Effector memory CD8-positive, alpha-beta T cell (primary cell): Measurements from ENCODE around the gene HES4.
"Not testable (repeated sequence)": the region's sequence is repeated elsewhere in the genome, so short reads cannot be mapped to it uniquely, and the experiment has no call there.

Experiments
- ATAC-seq: fragments of 150-1000 bp; cut with Tn5 transposase; replicated peaks from 2 replicates; pipeline ENCODE4 v1.10.0; 2021; ENCODE audit warnings: mild to moderate bottlenecking, moderate library complexity
- DNase-seq, 3 experiments: peaks; one replicate each; pipeline ENCODE4 v3.0.0; 2021
- H3K27ac Mint-ChIP-seq, 2 donors: one replicate each; pipeline ENCODE4 v1.8.0; 2022; ENCODE audit warnings: mild to moderate bottlenecking in 2 of 2, mixed read lengths in 2 of 2, moderate library complexity in 2 of 2
- H3K27me3 Mint-ChIP-seq, 2 donors: one replicate each; pipeline ENCODE4 v1.8.0; 2022; ENCODE audit warnings: mixed read lengths in 2 of 2
- H3K36me3 Mint-ChIP-seq: one replicate; pipeline ENCODE4 v1.8.0; 2022; ENCODE audit warnings: mild to moderate bottlenecking, moderate library complexity, mixed read lengths; ENCODE audit not compliant: insufficient read depth
- H3K4me1 Mint-ChIP-seq, 2 donors: one replicate each; pipeline ENCODE4 v1.8.0; 2022; ENCODE audit warnings: low read depth in 2 of 2, mixed read lengths in 2 of 2
- H3K4me3 Mint-ChIP-seq, 2 donors: one replicate each; pipeline ENCODE4 v1.8.0; 2022; ENCODE audit warnings: mild to moderate bottlenecking in 2 of 2, mixed read lengths in 2 of 2, moderate library complexity in 2 of 2
- H3K9me3 Mint-ChIP-seq, 2 donors: one replicate each; pipeline ENCODE4 v1.8.0; 2022; ENCODE audit warnings: mixed read lengths in 2 of 2

HES4 gene

DNA sequence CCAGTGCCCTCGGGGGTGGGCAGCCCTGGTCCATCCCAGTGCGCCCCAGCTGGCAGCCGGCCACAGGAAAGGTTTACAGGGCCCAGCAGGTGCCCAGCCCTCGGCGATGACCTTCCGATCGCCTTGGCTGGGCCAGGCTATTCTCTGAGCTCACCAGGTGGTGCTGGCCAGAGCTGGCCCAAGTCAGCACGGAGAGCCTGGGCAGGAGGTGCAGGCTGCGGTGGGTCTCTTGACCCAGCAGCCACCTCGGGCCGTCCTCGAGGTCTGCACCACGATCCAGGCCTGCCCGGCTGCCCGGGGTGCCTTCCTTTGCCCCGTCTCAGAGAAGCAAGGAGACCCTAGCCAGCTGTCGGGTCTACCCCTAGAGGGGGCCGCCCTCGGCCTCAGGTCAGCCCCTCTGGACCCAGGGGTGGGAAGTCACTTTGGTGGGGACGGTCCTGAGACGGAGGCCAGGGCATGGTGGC is 18.4 kb downstream of the HES4 start:
- Mint-ChIP-seq H3K27ac (no peak overlapping the region), H3K27me3 (peaks cover 16 to 47% of the 10 kb centered on the region in 2 donors), H3K4me1 (peaks cover 0 to 3% of the 10 kb centered on the region in 2 donors), H3K9me3 (no peaks in the 10 kb centered on the region), H3K4me3 (no peak overlapping the region), H3K36me3 (peaks cover 4% of the 10 kb centered on the region)
- ATAC-seq (no peak), DNase-seq (no peak)

DNA sequence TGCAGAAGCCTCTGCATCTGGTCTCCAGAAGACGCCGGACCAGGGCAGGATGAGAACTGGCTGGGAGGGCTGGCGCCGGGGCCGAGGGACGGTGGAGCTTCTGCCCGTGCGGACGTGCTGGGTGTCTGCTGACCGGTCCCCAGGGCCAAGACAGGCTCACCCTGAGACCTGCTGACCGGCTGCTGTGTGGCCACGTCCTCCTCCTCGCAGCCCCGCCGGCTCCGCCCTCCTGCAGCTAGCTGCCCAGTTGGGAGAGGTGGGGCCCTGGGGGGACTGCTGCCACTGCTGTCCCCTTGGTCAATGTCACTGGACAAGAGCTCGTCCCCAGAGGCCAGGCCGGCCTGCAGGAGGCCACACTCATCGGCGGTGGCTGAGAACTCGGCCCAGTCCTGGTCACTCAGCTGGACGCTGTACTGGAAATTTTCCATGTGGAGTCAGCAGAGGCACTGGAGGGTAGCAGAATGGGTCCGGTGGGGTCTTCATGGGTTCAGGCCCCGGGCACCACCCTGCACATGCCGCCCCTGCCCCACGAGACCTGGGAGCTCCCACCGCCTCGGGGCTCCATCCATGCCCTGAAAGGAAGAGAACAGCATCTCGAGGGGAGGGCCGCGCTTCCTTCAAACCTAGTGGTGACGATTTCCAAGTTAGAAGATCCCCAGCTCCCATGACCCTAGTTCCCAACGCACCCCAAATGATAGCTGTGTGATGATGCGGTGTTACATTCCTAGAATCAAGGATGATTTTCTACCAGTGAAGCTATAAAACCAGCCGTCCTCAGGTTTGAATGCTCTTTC is 19.1 kb downstream of the HES4 start:
- peaks cover 3 to 5% of the 10 kb centered on the region in 2 donors for H3K4me1 Mint-ChIP-seq
- no peaks in the 10 kb centered on the region for H3K9me3 Mint-ChIP-seq
- H3K4me3 Mint-ChIP-seq = no peak overlapping the region
- H3K27ac Mint-ChIP-seq = no peak overlapping the region
- no peaks in the 10 kb centered on the region for H3K36me3 Mint-ChIP-seq
- DNase-seq (no peak), ATAC-seq (no peak)
- H3K27me3 Mint-ChIP-seq = peaks cover 13 to 44% of the 10 kb centered on the region in 2 donors

DNA sequence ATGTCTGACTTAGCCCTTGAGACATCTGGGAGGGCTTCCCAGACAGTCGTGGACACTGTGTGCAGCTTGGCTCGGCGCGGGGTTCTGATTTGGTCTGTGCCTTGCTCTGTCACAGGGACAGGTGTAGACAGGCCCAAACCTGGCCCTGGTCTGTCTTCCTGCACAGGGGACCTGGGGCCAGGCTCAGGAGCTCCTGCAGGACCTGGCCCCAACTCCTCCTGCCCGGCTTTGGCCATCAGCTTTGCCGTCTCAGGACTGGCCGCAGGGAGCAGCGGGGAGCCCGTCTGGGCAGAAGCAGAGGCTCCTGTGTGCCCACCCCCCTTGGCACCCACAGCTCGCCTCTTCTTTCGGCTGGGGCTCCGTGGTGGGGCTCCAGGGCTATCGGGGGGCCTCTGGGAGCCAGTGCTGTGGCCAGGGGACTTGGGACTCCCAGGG is 19.7 kb downstream of the HES4 start:
- H3K27me3 Mint-ChIP-seq = peaks cover 13 to 44% of the 10 kb centered on the region in 2 donors
- H3K27ac Mint-ChIP-seq = no peak overlapping the region
- H3K36me3 Mint-ChIP-seq = no peaks in the 10 kb centered on the region
- H3K9me3 Mint-ChIP-seq = no peaks in the 10 kb centered on the region
- ATAC-seq = no peak
- DNase-seq = no peak
- peaks cover 5 to 9% of the 10 kb centered on the region in 2 donors for H3K4me1 Mint-ChIP-seq
- H3K4me3 Mint-ChIP-seq = no peak overlapping the region

DNA sequence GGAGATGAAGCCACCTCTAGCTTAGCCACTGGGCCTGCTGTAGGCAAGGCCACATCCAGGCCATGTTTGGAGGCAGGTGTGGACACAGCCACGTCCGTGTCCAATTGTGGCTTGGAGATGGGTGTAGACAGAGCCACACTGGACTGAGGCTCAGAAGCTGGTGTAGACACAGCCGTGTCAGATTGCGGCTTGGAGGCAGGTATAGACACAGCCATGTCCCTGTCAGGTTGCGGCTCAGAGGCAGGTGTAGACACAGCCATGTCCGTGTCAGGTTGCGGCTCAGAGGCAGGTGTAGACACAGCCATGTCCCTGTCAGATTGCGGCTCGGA is 20.2 kb downstream of the HES4 start:
- DNase-seq (no peak), ATAC-seq (no peak)
- Mint-ChIP-seq H3K36me3 (no peaks in the 10 kb centered on the region), H3K4me1 (peaks cover 5 to 9% of the 10 kb centered on the region in 2 donors), H3K9me3 (no peaks in the 10 kb centered on the region), H3K27me3 (peaks cover 18 to 44% of the 10 kb centered on the region in 2 donors), H3K27ac (no peak overlapping the region), H3K4me3 (no peak overlapping the region)

DNA sequence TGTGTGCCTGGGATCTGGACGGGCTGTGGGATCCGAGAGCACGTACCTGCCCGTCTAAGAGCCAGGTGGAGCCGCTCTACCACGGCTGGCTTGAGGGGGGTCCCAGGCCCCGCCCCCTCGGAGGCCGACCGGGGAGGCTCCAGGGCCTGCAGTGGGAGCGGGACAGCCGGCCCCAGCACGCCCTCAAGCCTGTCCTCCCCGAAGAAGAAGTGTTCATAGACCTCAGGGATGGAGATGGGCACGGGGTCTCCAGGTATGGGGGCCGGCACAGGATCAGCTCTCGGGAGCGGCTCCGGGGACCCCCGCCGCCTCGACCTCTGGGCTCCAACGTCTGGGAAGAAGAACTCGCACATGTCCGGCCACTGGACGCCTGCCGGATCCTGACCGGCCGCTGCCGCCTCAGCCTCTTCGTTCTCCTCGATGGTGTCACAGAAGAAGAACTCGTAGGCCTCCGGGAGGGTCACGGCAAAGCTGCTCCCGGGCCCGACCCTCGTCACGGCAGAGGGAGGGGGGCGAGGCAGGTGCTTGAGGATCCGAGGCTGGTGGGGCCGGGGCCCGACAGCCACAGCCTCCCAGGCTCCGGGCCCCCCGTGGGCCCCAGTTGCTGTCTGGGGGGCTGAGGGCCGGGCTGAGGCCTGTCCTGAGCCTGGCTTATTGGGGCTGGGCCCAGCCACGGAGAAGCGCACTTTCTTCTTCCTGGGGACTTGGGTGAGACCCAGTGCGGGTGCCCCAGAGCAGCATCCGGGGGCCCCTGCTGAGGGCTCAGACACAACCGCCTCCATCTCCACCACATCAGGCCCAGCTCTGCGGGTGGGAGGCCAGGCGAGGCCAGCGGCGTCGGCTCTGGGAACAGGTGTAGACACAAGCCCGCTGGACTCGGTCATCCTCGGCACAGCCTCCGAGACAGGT is 20.8 kb downstream of the HES4 start:
- peaks cover 19 to 49% of the 10 kb centered on the region in 2 donors for H3K27me3 Mint-ChIP-seq

DNA sequence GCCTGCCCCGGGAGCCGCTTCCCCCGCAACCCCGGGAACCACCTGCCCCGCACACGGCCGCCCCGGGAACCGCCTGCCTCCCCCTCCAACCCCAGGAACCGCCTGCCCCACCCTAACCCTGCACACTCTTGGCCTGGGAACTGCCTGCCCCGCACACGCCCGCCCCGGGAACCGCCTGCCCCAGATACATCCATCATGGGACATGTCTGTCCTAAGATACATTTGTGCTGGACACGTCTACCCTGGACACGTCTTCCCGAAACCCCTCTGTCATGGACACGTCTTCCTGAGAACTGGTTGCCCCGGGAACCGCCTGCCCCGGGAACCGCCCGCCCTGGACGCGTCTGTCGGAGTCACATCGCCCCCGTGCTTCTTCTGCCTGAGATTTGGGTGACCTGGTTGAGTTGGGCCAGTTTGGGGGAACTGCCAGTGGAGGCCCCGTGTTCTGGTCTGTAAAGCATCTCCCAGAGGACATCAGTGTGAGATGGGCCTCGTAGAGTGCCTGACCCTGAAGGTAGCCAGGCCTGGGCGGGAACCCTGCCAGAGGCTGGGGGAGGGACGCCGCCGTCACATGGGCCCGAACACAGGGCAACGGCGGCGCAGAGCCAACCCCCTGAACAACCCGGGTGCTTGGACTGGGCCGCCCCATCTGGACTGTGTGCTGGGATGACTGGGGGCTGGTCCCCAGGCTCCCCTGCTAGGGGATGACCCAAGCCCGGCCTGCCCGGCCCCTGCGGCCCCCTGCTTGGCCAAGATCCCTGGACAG is 21.6 kb downstream of the HES4 start:
- no peak for DNase-seq
- ATAC-seq = no peak
- Mint-ChIP-seq H3K4me1 (peaks cover 5 to 9% of the 10 kb centered on the region in 2 donors), H3K9me3 (no peaks in the 10 kb centered on the region), H3K4me3 (peak overlapping the region; percentile 46 to 58), H3K27ac (no peak overlapping the region), H3K27me3 (peaks cover 19 to 47% of the 10 kb centered on the region in 2 donors), H3K36me3 (no peaks in the 10 kb centered on the region)

More for the DNA sequence above, 20.8 kb downstream of the HES4 start:
- Mint-ChIP-seq H3K36me3 (no peaks in the 10 kb centered on the region), H3K27ac (no peak overlapping the region), H3K4me1 (peaks cover 5 to 9% of the 10 kb centered on the region in 2 donors), H3K4me3 (no peak overlapping the region), H3K9me3 (no peaks in the 10 kb centered on the region)
- no peak for ATAC-seq
- DNase-seq = no peak

DNA sequence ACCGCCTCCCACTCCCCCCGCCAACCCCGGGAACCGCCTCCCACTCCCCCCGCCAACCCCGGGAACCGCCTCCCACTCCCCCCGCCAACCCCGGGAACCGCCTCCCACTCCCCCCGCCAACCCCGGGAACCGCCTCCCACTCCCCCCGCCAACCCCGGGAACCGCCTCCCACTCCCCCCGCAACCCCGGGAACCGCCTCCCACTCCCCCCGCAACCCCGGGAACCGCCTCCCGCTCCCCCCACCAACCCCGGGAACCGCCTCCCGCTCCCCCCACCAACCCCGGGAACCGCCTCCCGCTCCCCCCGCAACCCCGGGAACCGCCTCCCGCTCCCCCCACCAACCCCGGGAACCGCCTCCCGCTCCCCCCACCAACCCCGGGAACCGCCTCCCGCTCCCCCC is 23.1 kb downstream of the HES4 start:
- H3K27me3 Mint-ChIP-seq = peaks cover 13 to 35% of the 10 kb centered on the region in 2 donors
- not testable (repeated sequence) for ATAC-seq, H3K36me3 Mint-ChIP-seq, DNase-seq, H3K9me3 Mint-ChIP-seq, H3K4me3 Mint-ChIP-seq, H3K4me1 Mint-ChIP-seq, H3K27ac Mint-ChIP-seq

DNA sequence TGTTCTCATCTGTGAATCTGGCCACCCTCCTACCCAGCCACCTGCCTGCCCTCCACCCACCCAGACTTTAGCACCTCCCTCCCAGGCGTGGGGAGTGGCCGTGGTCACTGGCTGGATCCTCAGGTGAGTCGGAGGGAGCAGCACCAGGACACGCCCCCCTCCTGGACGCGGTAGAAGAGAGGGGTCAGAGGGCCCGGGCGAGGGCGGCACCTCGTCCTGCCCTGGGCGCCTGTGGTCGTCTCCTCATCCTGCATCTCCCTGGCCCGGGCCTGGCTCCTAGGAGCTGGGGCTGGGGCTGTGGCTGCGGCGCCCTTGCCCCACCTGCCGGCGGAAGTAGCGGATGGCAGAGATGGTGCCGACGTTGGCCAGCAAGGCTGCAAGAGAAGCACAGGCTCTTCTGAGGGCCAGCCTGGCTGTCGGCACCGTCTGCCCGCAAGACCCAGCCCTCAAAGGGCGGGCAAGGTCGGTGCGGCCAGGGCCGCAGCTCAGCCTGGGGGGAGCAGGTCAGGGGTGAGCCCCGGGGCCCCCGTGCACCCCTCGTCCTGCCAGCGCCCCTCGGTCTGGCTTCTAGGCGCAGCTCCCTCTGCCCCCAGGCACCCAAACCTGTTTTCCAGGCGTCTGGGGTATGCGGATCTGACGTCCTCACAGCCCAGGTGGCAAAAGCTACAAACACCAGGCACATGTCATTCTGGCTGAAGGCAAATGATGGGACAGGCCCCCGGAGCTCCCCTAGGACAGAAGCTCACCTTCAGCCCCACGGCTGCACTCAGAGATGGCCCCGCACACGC is 23.8 kb downstream of the HES4 start:
- no peaks in the 10 kb centered on the region for H3K36me3 Mint-ChIP-seq
- H3K27me3 Mint-ChIP-seq = peaks cover 13 to 35% of the 10 kb centered on the region in 2 donors
- peak; percentile 94 for ATAC-seq
- peak; percentile 54 to 65 (median 58) for DNase-seq
- peak overlapping the region in 1 of 2 donors; percentile 53 for H3K27ac Mint-ChIP-seq
- H3K4me1 Mint-ChIP-seq = peaks cover 5 to 9% of the 10 kb centered on the region in 2 donors
- peak overlapping the region; percentile 38 to 62 for H3K4me3 Mint-ChIP-seq
- no peaks in the 10 kb centered on the region for H3K9me3 Mint-ChIP-seq

DNA sequence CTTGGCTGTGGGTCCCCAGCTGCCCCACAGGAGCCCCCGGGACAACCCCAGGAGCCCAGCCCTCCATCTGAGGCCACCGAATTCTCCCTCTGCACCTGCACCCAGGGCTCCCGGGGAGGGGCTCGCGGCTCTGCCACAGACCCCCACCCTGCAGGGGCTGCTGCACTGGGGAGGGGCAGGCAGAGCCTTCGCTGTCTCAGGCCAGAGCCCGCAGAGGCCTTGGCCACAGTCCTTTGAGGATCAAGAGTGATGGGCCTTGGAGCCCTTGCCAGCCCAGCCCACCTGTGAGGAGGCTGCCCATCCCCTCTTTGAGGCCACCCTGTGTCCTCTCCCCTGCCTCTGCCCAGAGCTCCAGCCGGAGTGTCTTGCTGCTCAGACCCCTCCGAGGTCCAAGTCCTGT is 24.5 kb downstream of the HES4 start:
- peaks cover 13 to 35% of the 10 kb centered on the region in 2 donors for H3K27me3 Mint-ChIP-seq
- H3K9me3 Mint-ChIP-seq = no peaks in the 10 kb centered on the region
- ATAC-seq (no peak), DNase-seq (no peak)
- no peaks in the 10 kb centered on the region for H3K36me3 Mint-ChIP-seq
- H3K4me3 Mint-ChIP-seq = peak overlapping the region in 1 of 2 donors; percentile 62
- no peak overlapping the region for H3K27ac Mint-ChIP-seq
- peaks cover 5 to 9% of the 10 kb centered on the region in 2 donors for H3K4me1 Mint-ChIP-seq

DNA sequence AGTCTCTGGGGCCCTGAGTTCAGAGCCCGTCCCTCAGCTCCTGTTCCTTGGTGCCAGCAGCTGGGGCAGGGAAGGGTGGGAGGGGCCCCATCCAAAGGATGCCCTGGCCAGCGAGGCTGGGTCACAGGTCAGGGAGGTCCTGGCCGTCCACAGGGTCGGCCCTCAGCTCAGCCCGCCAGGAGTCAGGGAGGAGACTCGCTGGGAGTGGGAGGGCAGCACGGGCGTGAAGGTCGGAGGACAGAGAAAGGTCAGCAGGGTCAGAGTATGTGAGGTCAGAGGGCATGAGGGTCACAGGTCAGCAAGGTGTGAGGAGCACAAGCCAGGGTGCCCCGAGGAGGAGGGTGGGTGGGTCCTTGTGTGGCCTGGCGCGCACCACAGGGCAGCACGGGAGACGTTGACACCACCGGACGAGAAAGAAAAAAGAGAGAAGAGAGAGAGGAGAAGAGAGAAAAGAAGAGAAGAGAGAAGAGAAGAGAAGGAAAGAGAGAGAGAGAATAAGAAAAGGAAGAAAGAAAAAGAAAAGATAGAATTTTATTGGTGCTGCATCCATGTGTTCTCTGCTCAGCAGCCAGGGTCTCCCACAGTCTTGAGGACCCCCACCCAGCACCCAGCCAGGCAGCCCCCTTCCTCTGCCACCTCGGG is 25.1 kb downstream of the HES4 start:
- Mint-ChIP-seq H3K9me3 (no peaks in the 10 kb centered on the region), H3K27ac (no peak overlapping the region), H3K4me3 (peak overlapping the region in 1 of 2 donors; percentile 53), H3K36me3 (no peaks in the 10 kb centered on the region), H3K27me3 (peaks cover 13 to 35% of the 10 kb centered on the region in 2 donors), H3K4me1 (peaks cover 5 to 9% of the 10 kb centered on the region in 2 donors)
- ATAC-seq (no peak), DNase-seq (no peak)

DNA sequence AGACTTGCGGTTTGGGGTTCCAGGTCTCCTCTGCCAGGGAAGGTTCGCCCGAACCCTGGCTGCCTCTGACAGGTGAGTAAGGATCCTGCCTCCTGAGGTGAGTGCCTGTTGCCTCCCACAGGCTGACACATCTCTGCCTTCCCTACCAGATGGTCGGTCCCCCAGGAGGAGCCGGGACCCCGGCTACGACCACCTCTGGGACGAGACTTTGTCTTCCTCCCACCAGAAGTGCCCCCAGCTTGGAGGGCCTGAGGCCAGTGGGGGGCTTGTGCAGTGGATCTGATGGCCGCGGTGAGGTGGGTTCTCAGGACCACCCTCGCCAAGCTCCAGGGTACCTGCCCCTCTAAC is 25.6 kb downstream of the HES4 start:
- no peak overlapping the region for H3K4me3 Mint-ChIP-seq
- peaks cover 13 to 40% of the 10 kb centered on the region in 2 donors for H3K27me3 Mint-ChIP-seq
- ATAC-seq = no peak
- no peaks in the 10 kb centered on the region for H3K9me3 Mint-ChIP-seq
- H3K27ac Mint-ChIP-seq = no peak overlapping the region
- H3K36me3 Mint-ChIP-seq = no peaks in the 10 kb centered on the region
- H3K4me1 Mint-ChIP-seq = peaks cover 5 to 9% of the 10 kb centered on the region in 2 donors
- no peak for DNase-seq
